AG04449 (cell line): ENCODE results near the gene GALNT18.

Experiments used
- CTCF ChIA-PET: fragments of 350-600 bp; formaldehyde crosslinking; extraction: SDS; loops from one replicate; lab custom pipeline; 2021; ENCODE audit warnings: antibody characterized with exemption; lab: Yijun Ruan, JAX
- POLR2A ChIA-PET: fragments of 400-600, 350-600 bp; formaldehyde crosslinking; extraction: SDS; loops from one replicate; lab custom pipeline; 2020; ENCODE audit warnings: antibody characterized with exemption, inconsistent platforms; lab: Yijun Ruan, JAX
- DNase-seq: peaks from one replicate; pipeline ENCODE4 v3.0.0-alpha.2; 2010; ENCODE audit warnings: low read depth, low spot score
- H3K4me3 ChIP-seq: 2 replicates; pipeline ENCODE4 v1.5.1; 2011; ENCODE audit warnings: low read depth, mild to moderate bottlenecking, control low read depth, low read length
- TF ChIP-seq, protein P1 (sequence below): IDR thresholded peaks from one replicate; pipeline ENCODE4 v1.5.1; 2011; ENCODE audit warnings: mild to moderate bottlenecking, moderate library complexity, low read length, control low read depth, inconsistent platforms; ENCODE audit not compliant: insufficient read depth; ENCODE audit errors: missing control alignments

Gene GALNT18

GRCh38 chr11:11538277-11538960, 83.4 kb downstream of the GALNT18 start:
- TF ChIP-seq, protein P1, sequence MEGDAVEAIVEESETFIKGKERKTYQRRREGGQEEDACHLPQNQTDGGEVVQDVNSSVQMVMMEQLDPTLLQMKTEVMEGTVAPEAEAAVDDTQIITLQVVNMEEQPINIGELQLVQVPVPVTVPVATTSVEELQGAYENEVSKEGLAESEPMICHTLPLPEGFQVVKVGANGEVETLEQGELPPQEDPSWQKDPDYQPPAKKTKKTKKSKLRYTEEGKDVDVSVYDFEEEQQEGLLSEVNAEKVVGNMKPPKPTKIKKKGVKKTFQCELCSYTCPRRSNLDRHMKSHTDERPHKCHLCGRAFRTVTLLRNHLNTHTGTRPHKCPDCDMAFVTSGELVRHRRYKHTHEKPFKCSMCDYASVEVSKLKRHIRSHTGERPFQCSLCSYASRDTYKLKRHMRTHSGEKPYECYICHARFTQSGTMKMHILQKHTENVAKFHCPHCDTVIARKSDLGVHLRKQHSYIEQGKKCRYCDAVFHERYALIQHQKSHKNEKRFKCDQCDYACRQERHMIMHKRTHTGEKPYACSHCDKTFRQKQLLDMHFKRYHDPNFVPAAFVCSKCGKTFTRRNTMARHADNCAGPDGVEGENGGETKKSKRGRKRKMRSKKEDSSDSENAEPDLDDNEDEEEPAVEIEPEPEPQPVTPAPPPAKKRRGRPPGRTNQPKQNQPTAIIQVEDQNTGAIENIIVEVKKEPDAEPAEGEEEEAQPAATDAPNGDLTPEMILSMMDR: no peak
- ChIA-PET POLR2A (no interaction called here), CTCF (interaction anchor here (0.5 to 1.4 kb wide), 2 partner anchors 14 to 249 kb away, joined by 3 to 6 read pairs; no protein-coding TSS in a partner anchor)
- DNase-seq: no peak
- H3K4me3 ChIP-seq: no peak overlapping the region

GRCh38 chr11:11537871-11538270, 83.9 kb downstream of the GALNT18 start:
- no peak overlapping the region for H3K4me3 ChIP-seq
- ChIA-PET CTCF (interaction anchor here (0.5 to 1.4 kb wide), 2 partner anchors 15 to 249 kb away, joined by 3 to 6 read pairs; no protein-coding TSS in a partner anchor), POLR2A (no interaction called here)
- no peak for DNase-seq
- TF ChIP-seq, protein P1: no peak

- TF ChIP-seq, protein P1: no peak
- POLR2A ChIA-PET: no interaction called here
- no peak for DNase-seq
- CTCF ChIA-PET: interaction anchor here (1.4 kb wide), 1 partner anchor 250 kb away, joined by 6 read pairs; no protein-coding TSS in a partner anchor
- H3K4me3 ChIP-seq: no peak overlapping the region
Measured at GRCh38 chr11:11537372-11537771, 84.4 kb downstream of the GALNT18 start.

DNA sequence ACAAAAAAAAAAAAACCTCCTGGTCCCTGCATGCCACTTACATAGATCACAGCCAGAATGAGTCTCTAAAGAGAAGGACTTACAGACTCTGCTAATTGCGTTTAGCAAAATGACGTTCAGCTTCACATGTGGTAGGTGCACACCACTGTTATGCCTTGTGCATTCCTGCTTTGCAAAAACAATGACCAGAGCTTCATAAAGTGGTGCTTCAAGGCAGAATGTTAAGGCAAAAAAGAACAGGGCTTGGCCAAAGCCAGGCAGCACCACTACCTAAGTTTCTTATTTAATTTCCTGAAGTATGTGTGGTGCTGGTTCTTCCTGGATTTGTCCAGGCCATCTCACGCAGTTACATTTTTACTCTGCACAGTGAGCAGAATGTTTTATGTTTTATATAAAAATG, 85.2 kb downstream of the GALNT18 start:
- POLR2A ChIA-PET: no interaction called here
- TF ChIP-seq, protein P1: no peak
- DNase-seq: no peak
- H3K4me3 ChIP-seq: no peak overlapping the region
- CTCF ChIA-PET: interaction anchor here (1.0 kb wide), 1 partner anchor 10 kb away, joined by 4 read pairs; no protein-coding TSS in a partner anchor

DNA sequence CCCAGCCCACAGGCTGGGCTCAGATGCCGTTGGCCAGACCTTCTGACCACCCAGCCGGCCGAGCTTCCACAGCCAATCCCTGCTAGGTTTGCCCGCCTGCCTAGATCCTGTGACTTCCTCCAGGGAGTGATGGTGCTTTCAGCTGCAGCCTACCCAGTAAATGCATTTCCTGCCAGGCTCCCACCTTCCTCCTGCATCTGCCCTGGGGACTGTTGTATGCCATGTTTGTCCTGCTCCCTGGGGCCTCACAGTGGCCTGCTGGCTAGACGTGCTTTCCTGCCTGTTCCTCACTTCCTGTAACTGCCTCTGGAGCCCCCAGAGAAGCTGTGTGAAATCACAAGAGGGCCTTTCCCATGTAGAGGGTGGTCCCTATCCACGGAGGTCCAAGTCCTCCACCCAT, 86.2 kb downstream of the GALNT18 start:
- TF ChIP-seq, protein P1: no peak
- ChIA-PET CTCF (interaction anchor here (1.0 to 1.4 kb wide), 2 partner anchors 11 kb away, joined by 3 to 4 read pairs; no protein-coding TSS in a partner anchor), POLR2A (no interaction called here)
- no peak for DNase-seq
- no peak overlapping the region for H3K4me3 ChIP-seq

- ChIA-PET POLR2A (no interaction called here), CTCF (interaction anchor here (1.4 kb wide), 1 partner anchor 11 kb away, joined by 3 read pairs; no protein-coding TSS in a partner anchor)
- TF ChIP-seq, protein P1: no peak
- DNase-seq: no peak
- H3K4me3 ChIP-seq: no peak overlapping the region
Measured at GRCh38 chr11:11534981-11535380, 86.8 kb downstream of the GALNT18 start.
